Measurements from ENCODE around the gene PSMB10. TPM values are rescaled to one million over a fixed set of nuclear protein-coding genes. Genes with fewer than 3 reads are reported as not detected.

Gene PSMB10
- 48.4 and 51.4 TPM in 2 replicates for total RNA-seq

GRCh38 chr16:67936124-67936879, at the start of gene PSMB10:
PSMB10 (minus strand) TSS chr16:67936850; CDS start chr16:67936749, 101 bp downstream.

GRCh38 chr16:67979955-67980678, 43.5 kb upstream of the PSMB10 start, which contains the start of gene DPEP3:
DPEP3 (minus strand) TSS chr16:67980499; CDS start chr16:67980380, 119 bp downstream.

GRCh38 chr16:67968400-67969253, 32.0 kb upstream of the PSMB10 start, which contains the start of gene SLC12A4:
SLC12A4 (minus strand) TSS chr16:67968637; CDS start chr16:67968553, 84 bp downstream.

GRCh38 chr16:67943619-67944504, 7.2 kb upstream of the PSMB10 start, which contains the start of gene LCAT:
LCAT (minus strand) TSS chr16:67944120; CDS start chr16:67944101, 19 bp downstream.

GRCh38 chr16:67931712-67932461, 4.8 kb downstream of the PSMB10 start, which contains the start of gene CTRL:
CTRL (minus strand) TSS chr16:67931862; CDS start chr16:67931852, 10 bp downstream.

GRCh38 chr16:67892899-67893742, 43.5 kb downstream of the PSMB10 start, which contains the start of gene PSKH1:
PSKH1 (plus strand) TSS chr16:67893254; CDS start chr16:67908750, 15,496 bp downstream.

GRCh38 chr16:67884684-67885083, 52.0 kb downstream of the PSMB10 start, which contains the start of gene NRN1L:
NRN1L (plus strand) TSS chr16:67884885; CDS start chr16:67884904, 19 bp downstream.

Small RNA genes lying within 50 kb of the gene (small RNA-seq; reads per million reads assigned to genes)
- not detected for gene NRN1L (ENCODE audit: low replicate concordance)

Other genes starting within 250 kb of the PSMB10 start
- 12.0 and 22.6 TPM in 2 replicates for gene GFOD2, start 217.5 kb downstream of the PSMB10 start, total RNA-seq
- 6.4 and 7.7 TPM in 2 replicates for gene RANBP10, start 130.3 kb downstream of the PSMB10 start, total RNA-seq
- 0.88 and 1.0 TPM in 2 replicates for gene TSNAXIP1, start 130.0 kb downstream of the PSMB10 start, total RNA-seq
- 26.0 and 39.4 TPM in 2 replicates for gene THAP11, start 94.5 kb downstream of the PSMB10 start, total RNA-seq
- gene NUTF2, start 89.9 kb downstream of the PSMB10 start, total RNA-seq, result 159 and 180 TPM in 2 replicates
- gene CENPT, start 89.2 kb downstream of the PSMB10 start, total RNA-seq, result 21.4 and 52.3 TPM in 2 replicates
- 61.1 and 85.3 TPM in 2 replicates for gene EDC4, start 63.8 kb downstream of the PSMB10 start, total RNA-seq
- 1.0 TPM in 1 of 2 replicates, not detected in the other for gene NRN1L, start 52.0 kb downstream of the PSMB10 start, total RNA-seq
- 18.6 and 23.9 TPM in 2 replicates for gene PSKH1, start 43.6 kb downstream of the PSMB10 start, total RNA-seq
- 0.29 and 2.0 TPM in 2 replicates for gene CTRL, start 5.0 kb downstream of the PSMB10 start, total RNA-seq
- 6.4 and 10.7 TPM in 2 replicates for gene LCAT, start 7.3 kb upstream of the PSMB10 start, total RNA-seq
- 97.5 and 105 TPM in 2 replicates for gene SLC12A4, start 31.8 kb upstream of the PSMB10 start, total RNA-seq
- not detected in 2 replicates for gene DPEP3, start 43.6 kb upstream of the PSMB10 start, total RNA-seq
- not detected in 2 replicates for gene DPEP2, start 62.6 kb upstream of the PSMB10 start, total RNA-seq
- gene DPEP2NB, start 79.1 kb upstream of the PSMB10 start, total RNA-seq, result not detected in 2 replicates
- 11.2 and 15.3 TPM in 2 replicates for gene DDX28, start 86.4 kb upstream of the PSMB10 start, total RNA-seq
- 11.4 and 21.0 TPM in 2 replicates for gene DUS2, start 86.4 kb upstream of the PSMB10 start, total RNA-seq
- 19.7 and 34.5 TPM in 2 replicates for gene NFATC3, start 148.5 kb upstream of the PSMB10 start, total RNA-seq